GM12878 (cell line): ENCODE results near the gene OXA1L. TPM values are rescaled to one million over a fixed set of nuclear protein-coding genes. Genes with fewer than 3 reads are reported as not detected.

Source experiments
- ATF2 ChIP-seq: IDR thresholded peaks from 2 replicates; pipeline ENCODE4 v1.6.1; 2012; ENCODE audit warnings: low read length, inconsistent platforms
- BACH1 ChIP-seq: fragments of 450-650 bp; IDR thresholded peaks from 2 replicates; pipeline ENCODE4 v1.6.1; 2017; ENCODE audit warnings: mild to moderate bottlenecking, borderline replicate concordance
- CEBPB ChIP-seq, 2 experiments: fragments of 150-350 bp in 1 of 2; IDR thresholded peaks; 2 replicates each; pipeline ENCODE4 v1.6.1; 2012 to 2014; ENCODE audit warnings: low read depth in 2 of 2, low read length in 2 of 2, borderline replicate concordance in 1 of 2, inconsistent platforms in 1 of 2
- EED ChIP-seq: sonication (generic); IDR thresholded peaks from 2 replicates; pipeline ENCODE4 v1.6.1; 2016; ENCODE audit warnings: antibody characterized with exemption, low read depth
- HSF1 ChIP-seq: fragments of 150-350 bp; IDR thresholded peaks from 2 replicates; pipeline ENCODE4 v1.6.1; 2014; ENCODE audit warnings: mild to moderate bottlenecking, low read depth, low read length
- JUND ChIP-seq: IDR thresholded peaks from 2 replicates; pipeline ENCODE4 v1.6.1; 2012; ENCODE audit warnings: low read depth, mild to moderate bottlenecking, low read length, improper control_type of control experiment, moderate library complexity
- KDM1A ChIP-seq: fragments of 200-600 bp; sonication (generic); IDR thresholded peaks from 2 replicates; pipeline ENCODE4 v1.6.1; 2016; ENCODE audit warnings: borderline replicate concordance
- MAX ChIP-seq: IDR thresholded peaks from 2 replicates; pipeline ENCODE4 v1.6.1; 2012; ENCODE audit warnings: low read depth, low read length, improper control_type of control experiment
- MYC ChIP-seq: IDR thresholded peaks from 2 replicates; pipeline ENCODE4 v1.6.1; 2011; ENCODE audit warnings: mild to moderate bottlenecking, low read length, moderate library complexity, inconsistent platforms; ENCODE audit not compliant: insufficient read depth, insufficient replicate concordance, insufficient read length, severe bottlenecking
- NFXL1 ChIP-seq: fragments of 450-650 bp; IDR thresholded peaks from 2 replicates; pipeline ENCODE4 v1.6.1; 2017; ENCODE audit warnings: antibody characterized with exemption, mild to moderate bottlenecking, borderline replicate concordance
- NR2F1 ChIP-seq: fragments of 450-650 bp; conservative IDR thresholded peaks from 2 replicates; pipeline ENCODE4 v1.6.1; 2017; ENCODE audit warnings: mild to moderate bottlenecking
- PAX8 ChIP-seq: fragments of 450-650 bp; IDR thresholded peaks from 2 replicates; pipeline ENCODE4 v1.6.1; 2017; ENCODE audit warnings: mild to moderate bottlenecking, moderate library complexity
- PKNOX1 ChIP-seq: fragments of 450-650 bp; IDR thresholded peaks from 2 replicates; pipeline ENCODE4 v1.6.1; 2016; ENCODE audit warnings: mild to moderate bottlenecking
- PML ChIP-seq: IDR thresholded peaks from 2 replicates; pipeline ENCODE4 v1.6.1; 2012; ENCODE audit warnings: low read length, inconsistent platforms
- RCOR1 ChIP-seq: conservative IDR thresholded peaks from 2 replicates; pipeline ENCODE4 v1.6.1; 2012; ENCODE audit warnings: low read depth, low read length, improper control_type of control experiment
- STAT3 ChIP-seq: IDR thresholded peaks from 2 replicates; pipeline ENCODE4 v1.6.1; 2011; ENCODE audit warnings: low read depth, low read length, improper control_type of control experiment
- SUZ12 ChIP-seq: fragments of 200-600 bp; sonication (generic); IDR thresholded peaks from one replicate; pipeline ENCODE4 v1.6.1; 2018; ENCODE audit warnings: antibody characterized with exemption, mild to moderate bottlenecking; ENCODE audit not compliant: unreplicated experiment
- TAF1 ChIP-seq: IDR thresholded peaks from 2 replicates; pipeline ENCODE4 v1.6.1; 2011; ENCODE audit warnings: mild to moderate bottlenecking, low read depth, low read length, borderline replicate concordance
- USF1 ChIP-seq: IDR thresholded peaks from 2 replicates; pipeline ENCODE4 v1.6.1; 2011; ENCODE audit warnings: borderline replicate concordance, low read depth, mild to moderate bottlenecking, moderate library complexity, mixed read lengths, low read length; ENCODE audit not compliant: insufficient read depth; ENCODE audit errors: extremely low read length
- ZBTB40 ChIP-seq: fragments of 450-650 bp; IDR thresholded peaks from 2 replicates; pipeline ENCODE4 v1.6.1; 2016; ENCODE audit warnings: mild to moderate bottlenecking, moderate library complexity, borderline replicate concordance
- polyA plus RNA-seq, 11 experiments: library from polyadenylated mRNA; depleted of rRNA in 4 of 11; unstranded in 6 of 11; stranded (reverse) in 5 of 11; fragments of >200 nt; fragmentation: Nextera tagmentation in 4 of 11; fragmentation: Illumina TruSeq in 1 of 11; extraction: Ambion mirVana in 4 of 11; extraction: Trizol in 1 of 11; gene quantifications; 1 replicate in 1 of 11; 2 replicates in 10 of 11; pipeline versions ENCODE4 v1.2.1 to v1.2.3, GENCODE V29; 2011 to 2016; ENCODE audit warnings: inconsistent platforms in 2 of 11, missing spikeins in 2 of 11, low read depth in 1 of 11
- total RNA-seq, 4 experiments: library from RNA; depleted of rRNA in 3 of 4; stranded (reverse); fragments of >200 nt in 3 of 4; fragmentation: Illumina TruSeq in 1 of 4; extraction: Trizol in 1 of 4; gene quantifications; 2 replicates each; pipeline versions ENCODE4 v1.2.1 to v1.2.3, GENCODE V29; 2013 to 2021

The OXA1L gene
- total and polyA plus RNA-seq, 10 of the 15 experiments (the other 5 are each of a cell fraction or from before 2014, with no cell fraction given): 105 to 289 (median 146) TPM

GRCh38 chr14:22794551-22794951 lies 28.1 kb downstream of the OXA1L start (continued):
- TF ChIP-seq NFXL1 (no peak), BACH1 (no peak), STAT3 (no peak), KDM1A (no peak), CEBPB (IDR thresholded peaks at IDR 0.05; ENCODE audit: borderline replicate concordance in 1 of 2, low read depth in 2 of 2, low read length in 2 of 2) (no peak), HSF1 (no peak), ATF2 (peak; percentile 67; the same call in 1 of the 2 replicates), PML (peak; percentile 77; the same call in 1 of the 2 replicates), NR2F1 (no peak), MYC (no peak), ZBTB40 (no peak), PAX8 (no peak), MAX (no peak), TAF1 (peak; percentile 34; the same call in 1 of the 2 replicates), USF1 (no peak), SUZ12 (no peak), EED (peak; percentile 89), JUND (no peak), RCOR1 (no peak), PKNOX1 (no peak)
